IMR-90 (cell line): ENCODE results near the gene RASL10A. TPM values are rescaled to one million over a fixed set of nuclear protein-coding genes. Genes with fewer than 3 reads are reported as not detected.

ENCODE experiments used
- ATAC-seq: fragments of 200-7000 bp; cut with Tn5 transposase; 2 replicates; pipeline ENCODE4 v1.9.1; 2020; ENCODE audit warnings: low read depth, mild to moderate bottlenecking, moderate library complexity
- BruUV-seq: library from RNA; stranded (reverse); fragments of 400-500 nt; replicated peaks from 2 replicates; lab custom pipeline; 2021; lab: Mats Ljungman, UMichigan
- CTCF ChIA-PET: fragments of 300-600 bp; formaldehyde crosslinking; extraction: SDS; loops from one replicate; lab custom pipeline; 2021; ENCODE audit warnings: antibody characterized with exemption; lab: Yijun Ruan, JAX
- POLR2A ChIA-PET: fragments of 300-600 bp; sonication (Branson Sonifier 250); formaldehyde crosslinking; loops from one replicate; lab custom pipeline; 2022; ENCODE audit warnings: antibody characterized with exemption; ENCODE audit not compliant: unreplicated experiment; lab: Charles Lee
- DNase-seq: peaks from one replicate; pipeline ENCODE4 v3.0.0; 2013
- H2AFZ ChIP-seq: replicated peaks from 2 replicates; pipeline ENCODE3; 2013; ENCODE audit warnings: low read length, mild to moderate bottlenecking; ENCODE audit not compliant: poor library complexity
- H2AK5ac ChIP-seq: 2 replicates; pipeline ENCODE4 v1.6.1; 2013; ENCODE audit warnings: low read depth, low read length, inconsistent platforms
- H2AK9ac ChIP-seq: replicated peaks from 2 replicates; pipeline ENCODE3; 2013; ENCODE audit warnings: mild to moderate bottlenecking, low read depth, low read length, moderate library complexity; ENCODE audit not compliant: poor library complexity
- H2BK120ac ChIP-seq: 2 replicates; pipeline ENCODE4 v1.6.1; 2013; ENCODE audit warnings: low read depth, low read length, inconsistent platforms
- H2BK15ac ChIP-seq: 3 replicates; pipeline ENCODE4 v1.6.1; 2013; ENCODE audit warnings: low read depth, low read length, inconsistent platforms
- H2BK20ac ChIP-seq: 2 replicates; pipeline ENCODE4 v1.6.1; 2013; ENCODE audit warnings: low read depth, mild to moderate bottlenecking, inconsistent platforms, low read length, moderate library complexity
- H2BK5ac ChIP-seq: 2 replicates; pipeline ENCODE4 v1.6.1; 2013; ENCODE audit warnings: mild to moderate bottlenecking, low read depth, low read length, inconsistent platforms; ENCODE audit not compliant: poor library complexity, severe bottlenecking
- H3K14ac ChIP-seq: replicated peaks from 2 replicates; pipeline ENCODE4 v1.6.1; 2013; ENCODE audit warnings: low read depth, low read length, inconsistent platforms
- H3K18ac ChIP-seq: 2 replicates; pipeline ENCODE4 v1.6.1; 2013; ENCODE audit warnings: low read depth, low read length, control low read depth
- H3K23ac ChIP-seq: 2 replicates; pipeline ENCODE4 v1.6.1; 2013; ENCODE audit warnings: low read depth, low read length, inconsistent platforms
- H3K27ac ChIP-seq: 2 replicates; pipeline ENCODE4 v1.5.1; 2013; ENCODE audit warnings: mild to moderate bottlenecking, control low read depth, low read length; ENCODE audit not compliant: insufficient read depth
- H3K27me3 ChIP-seq: 2 replicates; pipeline ENCODE4 v1.6.1; 2013; ENCODE audit warnings: low read length; ENCODE audit not compliant: control insufficient read depth, insufficient read depth
- H3K36me3 ChIP-seq: 2 replicates; pipeline ENCODE4 v1.6.1; 2013; ENCODE audit warnings: low read length, mixed read lengths; ENCODE audit not compliant: control insufficient read depth, insufficient read depth
- H3K4ac ChIP-seq: 2 replicates; pipeline ENCODE4 v1.6.1; 2013; ENCODE audit warnings: low read depth, low read length, inconsistent platforms
- H3K4me1 ChIP-seq: 2 replicates; pipeline ENCODE4 v1.6.1; 2013; ENCODE audit warnings: low read length, mixed read lengths; ENCODE audit not compliant: control insufficient read depth, insufficient read depth
- H3K4me2 ChIP-seq: 2 replicates; pipeline ENCODE4 v1.6.1; 2013; ENCODE audit warnings: low read depth, mild to moderate bottlenecking, control low read depth, low read length, moderate library complexity
- H3K4me3 ChIP-seq: 2 replicates; pipeline ENCODE4 v1.5.1; 2013; ENCODE audit warnings: low read depth, mild to moderate bottlenecking, control low read depth, low read length, moderate library complexity; ENCODE audit not compliant: insufficient read depth
- H3K56ac ChIP-seq: 2 replicates; pipeline ENCODE4 v1.6.1; 2013; ENCODE audit warnings: low read length, inconsistent platforms; ENCODE audit not compliant: insufficient read depth; ENCODE audit errors: extremely low read depth
- H3K79me1 ChIP-seq, 2 experiments: 2 replicates each; pipeline ENCODE4 v1.6.1; 2013; ENCODE audit warnings: low read length in 2 of 2, inconsistent platforms in 1 of 2, low read depth in 1 of 2
- H3K9ac ChIP-seq: 2 replicates; pipeline ENCODE4 v1.6.1; 2013; ENCODE audit warnings: low read depth, low read length, control low read depth
- H3K9me1 ChIP-seq: 2 replicates; pipeline ENCODE4 v1.6.1; 2013; ENCODE audit warnings: low read length, inconsistent platforms; ENCODE audit not compliant: insufficient read depth
- H3K9me3 ChIP-seq: 2 replicates; pipeline ENCODE4 v1.6.1; 2013; ENCODE audit warnings: low read length; ENCODE audit not compliant: control insufficient read depth, insufficient read depth
- H4K20me1 ChIP-seq: 2 replicates; pipeline ENCODE4 v1.6.1; 2013; ENCODE audit warnings: low read length, inconsistent platforms; ENCODE audit not compliant: insufficient read depth
- H4K5ac ChIP-seq: 2 replicates; pipeline ENCODE4 v1.6.1; 2013; ENCODE audit warnings: mild to moderate bottlenecking, low read depth, low read length, control low read depth
- H4K8ac ChIP-seq, 2 experiments: 2 replicates each; pipeline ENCODE4 v1.6.1; 2013; ENCODE audit warnings: low read depth in 2 of 2, low read length in 2 of 2, control low read depth in 1 of 2, inconsistent platforms in 1 of 2
- H4K91ac ChIP-seq: 2 replicates; pipeline ENCODE4 v1.6.1; 2013; ENCODE audit warnings: low read depth, low read length, inconsistent platforms; ENCODE audit not compliant: insufficient read depth
- CEBPB ChIP-seq: IDR thresholded peaks from 2 replicates; pipeline ENCODE4 v1.6.1; 2012; ENCODE audit warnings: low read depth, low read length, improper control_type of control experiment
- CHD1 ChIP-seq: IDR thresholded peaks from 2 replicates; pipeline ENCODE4 v1.6.1; 2012; ENCODE audit warnings: low read depth, low read length, improper control_type of control experiment
- FOS ChIP-seq: fragments of 150-350 bp; IDR thresholded peaks from 2 replicates; pipeline ENCODE4 v1.6.1; 2016; ENCODE audit warnings: low read depth, low read length
- MAFK ChIP-seq: IDR thresholded peaks from 2 replicates; pipeline ENCODE4 v1.6.1; 2012; ENCODE audit warnings: low read depth, low read length, improper control_type of control experiment
- MXI1 ChIP-seq: IDR thresholded peaks from 2 replicates; pipeline ENCODE4 v1.6.1; 2012; ENCODE audit warnings: low read depth, mild to moderate bottlenecking, low read length, moderate library complexity, borderline replicate concordance
- NFE2L2 ChIP-seq: fragments of 150-350 bp; IDR thresholded peaks from 2 replicates; pipeline ENCODE4 v1.6.1; 2016; ENCODE audit warnings: low read depth, mild to moderate bottlenecking, low read length
- POLR2A ChIP-seq: IDR thresholded peaks from 2 replicates; pipeline ENCODE4 v1.6.1; 2012; ENCODE audit warnings: mild to moderate bottlenecking, low read depth, low read length
- SMC3 ChIP-seq: fragments of 150-350 bp; IDR thresholded peaks from 2 replicates; pipeline ENCODE4 v1.6.1; 2016; ENCODE audit warnings: low read depth, mild to moderate bottlenecking, antibody characterized with exemption, low read length, moderate library complexity
- WGBS, 2 experiments: methylation state at CpG; one replicate each; pipeline versions ENCODE4 v1.1.5 to v1.1.7; 2013; ENCODE audit warnings: missing lambda C conversion rate in 2 of 2; ENCODE audit not compliant: insufficient read length in 1 of 2; ENCODE audit errors: extremely low coverage in 2 of 2; 5-methylcytosine and 5-hydroxymethylcytosine counted together
- dilution Hi-C: fragments of 300-500 bp; cut with HindIII; formaldehyde crosslinking; loops from one replicate; pipeline ENCODE4 v1.14.3; 2018; ENCODE audit warnings: low sequenced_read_pairs; ENCODE audit not compliant: unreplicated experiment
- in situ Hi-C: fragments of 300-500 bp; cut with MboI; formaldehyde crosslinking; loops from 3 replicates; pipeline ENCODE4 v1.14.3; 2019; ENCODE audit warnings: low sequenced_read_pairs, inconsistent platforms, mixed read lengths
- intact Hi-C: fragments of 100-400 bp; cut with micrococcal nuclease; formaldehyde crosslinking; loops from 2 replicates; pipeline ENCODE4 v1.10.0; 2022
- polyA plus RNA-seq, 3 experiments: library from polyadenylated mRNA; depleted of rRNA; stranded (reverse); fragments of >200 nt; gene quantifications; 2 replicates each; pipeline ENCODE4 v1.2.3, GENCODE V29; 2012; ENCODE audit warnings: low replicate concordance in 1 of 3
- total RNA-seq: library from RNA; depleted of rRNA; stranded (reverse); fragments of >200 nt; gene quantifications from 2 replicates; pipeline ENCODE4 v1.2.3, GENCODE V29; 2012
- TF ChIP-seq, protein P1 (sequence below): fragments of 150-350 bp; IDR thresholded peaks from 2 replicates; pipeline ENCODE4 v1.6.1; 2017; ENCODE audit warnings: mild to moderate bottlenecking, antibody characterized with exemption, low read length, low read depth

The RASL10A gene
- total and polyA plus RNA-seq, 2 of the 4 experiments (the other 2 are of a cell fraction) = 0.26 TPM; not detected in 1

DNA sequence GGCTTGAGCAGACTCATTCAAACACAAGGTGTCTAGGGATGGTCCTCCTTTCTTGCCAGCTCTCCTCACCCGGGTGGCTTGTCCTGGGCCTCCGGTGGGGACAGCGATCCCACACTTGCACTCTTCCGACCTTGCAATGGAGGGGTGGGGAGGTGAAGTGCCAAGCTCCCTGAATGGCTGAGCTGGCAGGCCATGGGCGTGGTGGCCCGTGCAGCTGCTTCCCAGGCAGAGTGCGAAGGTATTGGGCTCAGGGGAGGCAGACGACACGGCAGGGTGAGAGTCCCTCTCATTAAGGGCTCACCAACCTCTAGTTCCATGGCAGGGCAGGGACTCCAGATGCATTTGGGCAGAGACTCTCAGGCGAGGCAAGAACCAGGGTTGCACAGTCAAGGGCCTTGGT is 11.0 kb upstream of the RASL10A start:
- Histone ChIP-seq H2BK15ac (no peak overlapping the region), H4K5ac (no peak overlapping the region), H2BK20ac (no peak overlapping the region), H3K9me3 (no peaks in the 10 kb centered on the region), H3K4me3 (no peak overlapping the region), H3K18ac (no peak overlapping the region), H3K27ac (no peak overlapping the region), H3K23ac (no peak overlapping the region), H2AK9ac (no peak overlapping the region), H2BK5ac (no peak overlapping the region), H2BK120ac (no peak overlapping the region), H3K14ac (no peak overlapping the region), H3K27me3 (no peaks in the 10 kb centered on the region), H3K4me2 (no peak overlapping the region), H3K56ac (no peak overlapping the region), H3K9ac (no peak overlapping the region), H4K20me1 (no peaks in the 10 kb centered on the region; the same call in 1 of the 2 replicates), H2AFZ (no peak overlapping the region), H2AK5ac (no peak overlapping the region), H3K79me1 (no peaks in the 10 kb centered on the region), H3K4me1 (peaks cover 8% of the 10 kb centered on the region), H4K8ac (no peak overlapping the region), H3K4ac (no peak overlapping the region; the same call in 1 of the 2 replicates), H3K9me1 (peaks cover 5% of the 10 kb centered on the region; the same call in 1 of the 2 replicates), H3K36me3 (peaks cover 32% of the 10 kb centered on the region), H4K91ac (no peak overlapping the region)
- dilution Hi-C loops (no loop called here), intact Hi-C loops (no loop called here), in situ Hi-C loops (no loop called here)
- DNase-seq (no peak), ATAC-seq (no peak)
- BruUV-seq = no TSS peak
- ChIA-PET POLR2A (no interaction called here), CTCF (no interaction called here)
- TF ChIP-seq MAFK = no peak
- TF ChIP-seq CEBPB = no peak
- no peak for TF ChIP-seq POLR2A
- no peak for TF ChIP-seq SMC3
- no peak for TF ChIP-seq MXI1
- no peak for TF ChIP-seq NFE2L2
- no peak for TF ChIP-seq FOS
- TF ChIP-seq, protein P1, sequence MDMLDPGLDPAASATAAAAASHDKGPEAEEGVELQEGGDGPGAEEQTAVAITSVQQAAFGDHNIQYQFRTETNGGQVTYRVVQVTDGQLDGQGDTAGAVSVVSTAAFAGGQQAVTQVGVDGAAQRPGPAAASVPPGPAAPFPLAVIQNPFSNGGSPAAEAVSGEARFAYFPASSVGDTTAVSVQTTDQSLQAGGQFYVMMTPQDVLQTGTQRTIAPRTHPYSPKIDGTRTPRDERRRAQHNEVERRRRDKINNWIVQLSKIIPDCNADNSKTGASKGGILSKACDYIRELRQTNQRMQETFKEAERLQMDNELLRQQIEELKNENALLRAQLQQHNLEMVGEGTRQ = no peak
- no peak for TF ChIP-seq CHD1
- 88% methylated on average over 3 of the region's 10 CpGs; no CpG with 5 or more reads in 1 of the 2 experiments for WGBS, 2 experiments
